Mesendoderm (in vitro differentiated cells): Measurements from ENCODE around the gene FGA.

ENCODE experiments used
- DNase-seq: peaks from one replicate; pipeline ENCODE4 v3.0.0; 2013
- H2AK5ac ChIP-seq: 2 replicates; pipeline ENCODE4 v1.6.1; 2013; ENCODE audit warnings: low read length, inconsistent platforms
- H2BK120ac ChIP-seq: 2 replicates; pipeline ENCODE4 v1.6.1; 2013; ENCODE audit warnings: low read depth, mild to moderate bottlenecking, low read length, moderate library complexity, mixed read lengths
- H2BK15ac ChIP-seq: replicated peaks from 2 replicates; pipeline ENCODE4 v1.6.1; 2013; ENCODE audit warnings: low read depth, mild to moderate bottlenecking, moderate library complexity
- H2BK5ac ChIP-seq: 2 replicates; pipeline ENCODE4 v1.6.1; 2013; ENCODE audit warnings: low read length, inconsistent platforms
- H3K18ac ChIP-seq: 2 replicates; pipeline ENCODE4 v1.6.1; 2013; ENCODE audit warnings: mild to moderate bottlenecking, low read length, mixed read lengths
- H3K23ac ChIP-seq: one replicate; pipeline ENCODE4 v1.6.1; 2013; ENCODE audit warnings: low read length
- H3K27ac ChIP-seq: 2 replicates; pipeline ENCODE4 v1.5.1; 2013; ENCODE audit warnings: low read depth, mild to moderate bottlenecking, inconsistent platforms, low read length, moderate library complexity
- H3K27me3 ChIP-seq: 2 replicates; pipeline ENCODE4 v1.6.1; 2013; ENCODE audit warnings: low read length, control low read depth, mild to moderate bottlenecking, inconsistent platforms; ENCODE audit not compliant: insufficient read depth, poor library complexity
- H3K36me3 ChIP-seq: 2 replicates; pipeline ENCODE4 v1.6.1; 2013; ENCODE audit warnings: low read length, inconsistent platforms; ENCODE audit not compliant: control insufficient read depth, insufficient read depth
- H3K4ac ChIP-seq: one replicate; pipeline ENCODE4 v1.6.1; 2013; ENCODE audit warnings: low read depth, mild to moderate bottlenecking, low read length, moderate library complexity
- H3K4me1 ChIP-seq: 2 replicates; pipeline ENCODE4 v1.6.1; 2013; ENCODE audit warnings: low read depth, low read length, inconsistent platforms; ENCODE audit not compliant: control insufficient read depth
- H3K4me2 ChIP-seq: 2 replicates; pipeline ENCODE4 v1.6.1; 2013; ENCODE audit warnings: low read length
- H3K4me3 ChIP-seq: 2 replicates; pipeline ENCODE4 v1.5.1; 2013; ENCODE audit warnings: mild to moderate bottlenecking, low read length
- H3K56ac ChIP-seq: one replicate; pipeline ENCODE4 v1.6.1; 2013; ENCODE audit warnings: low read length
- H3K79me1 ChIP-seq: 2 replicates; pipeline ENCODE4 v1.6.1; 2013; ENCODE audit warnings: low read length, inconsistent platforms
- H3K79me2 ChIP-seq: 2 replicates; pipeline ENCODE4 v1.6.1; 2013; ENCODE audit warnings: mild to moderate bottlenecking, low read length; ENCODE audit not compliant: control insufficient read depth, insufficient read depth
- H3K9ac ChIP-seq: 2 replicates; pipeline ENCODE4 v1.6.1; 2013; ENCODE audit warnings: low read length, inconsistent platforms
- H4K5ac ChIP-seq: one replicate; pipeline ENCODE4 v1.6.1; 2013; ENCODE audit warnings: low read length
- H4K8ac ChIP-seq: one replicate; pipeline ENCODE4 v1.6.1; 2013; ENCODE audit warnings: low read depth, mild to moderate bottlenecking, control low read depth, low read length, moderate library complexity
- WGBS: extraction: QIAGEN DNeasy Blood & Tissue Kit; methylation state at CpG from one replicate; pipeline ENCODE4 v1.1.7; 2013; ENCODE audit warnings: low lambda C conversion rate, missing lambda C conversion rate; ENCODE audit not compliant: insufficient coverage; ENCODE audit errors: extremely low coverage; 5-methylcytosine and 5-hydroxymethylcytosine counted together

FGA gene

DNA sequence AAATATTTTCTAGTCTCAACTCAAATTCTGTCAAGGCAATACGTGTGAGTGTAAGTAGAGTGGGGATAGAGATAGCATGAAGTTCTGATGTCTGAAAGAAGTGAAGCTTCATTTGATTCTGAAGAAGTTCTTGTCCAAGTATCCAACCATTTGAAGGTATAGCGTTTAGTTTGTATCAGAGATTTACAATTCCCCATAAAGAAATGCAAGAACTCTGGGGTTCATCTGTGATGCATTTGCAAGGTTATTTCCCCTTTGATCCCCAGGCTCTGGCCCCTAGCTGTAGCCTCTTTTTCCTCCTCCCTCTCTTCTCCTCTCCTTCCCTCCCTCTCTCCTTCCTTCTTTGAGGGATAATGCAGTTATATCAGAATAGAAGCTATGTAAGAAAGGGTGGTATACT is 7.8 kb downstream of the FGA start:
- H3K79me2 ChIP-seq, result no peaks in the 10 kb centered on the region
- H3K27ac ChIP-seq, result no peak overlapping the region
- no peak overlapping the region for H2AK5ac ChIP-seq
- no peak overlapping the region for H3K4me2 ChIP-seq
- H4K8ac ChIP-seq, result no peak overlapping the region
- no peaks in the 10 kb centered on the region for H3K4me1 ChIP-seq
- no CpG with 5 or more reads among the region's 2 CpGs for WGBS
- no peak overlapping the region for H2BK120ac ChIP-seq
- H4K5ac ChIP-seq, result no peak overlapping the region
- no peak overlapping the region for H3K23ac ChIP-seq
- H3K79me1 ChIP-seq, result no peaks in the 10 kb centered on the region
- no peak overlapping the region for H3K9ac ChIP-seq
- H3K4me3 ChIP-seq, result no peak overlapping the region
- H3K27me3 ChIP-seq, result no peaks in the 10 kb centered on the region
- H3K56ac ChIP-seq, result no peak overlapping the region
- no peak overlapping the region for H3K4ac ChIP-seq
- H2BK15ac ChIP-seq, result no peak overlapping the region
- H3K36me3 ChIP-seq, result no peaks in the 10 kb centered on the region
- H3K18ac ChIP-seq, result no peak overlapping the region
- H2BK5ac ChIP-seq, result no peak overlapping the region
- DNase-seq, result no peak

DNA sequence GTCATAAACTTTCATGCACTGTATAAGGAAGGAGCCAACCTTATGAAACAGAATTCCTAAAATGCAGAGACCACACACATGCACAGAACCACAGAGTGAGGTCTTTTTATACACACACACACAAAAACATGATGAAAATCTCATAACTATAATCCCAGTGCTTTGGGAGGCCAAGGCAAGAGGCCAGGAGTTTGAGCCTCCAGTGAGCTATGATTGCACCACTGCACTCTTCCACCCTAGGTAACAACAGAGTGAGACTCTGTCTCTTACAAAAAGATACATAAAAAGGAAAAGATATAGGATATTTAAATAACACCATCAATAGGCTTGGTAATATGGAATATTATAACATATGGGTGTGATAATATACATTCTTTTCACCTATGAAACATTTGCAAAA is 10.6 kb downstream of the FGA start:
- Histone ChIP-seq H2AK5ac (no peak overlapping the region), H2BK5ac (no peak overlapping the region), H3K79me1 (no peaks in the 10 kb centered on the region), H3K56ac (no peak overlapping the region), H3K4me3 (no peak overlapping the region), H3K27me3 (no peaks in the 10 kb centered on the region), H3K79me2 (no peaks in the 10 kb centered on the region), H2BK120ac (no peak overlapping the region), H3K18ac (no peak overlapping the region), H3K23ac (no peak overlapping the region), H3K27ac (no peak overlapping the region), H3K36me3 (no peaks in the 10 kb centered on the region), H2BK15ac (no peak overlapping the region), H3K4me1 (no peaks in the 10 kb centered on the region), H3K9ac (no peak overlapping the region), H3K4ac (no peak overlapping the region), H4K8ac (no peak overlapping the region), H3K4me2 (no peak overlapping the region), H4K5ac (no peak overlapping the region)
- no peak for DNase-seq

GRCh38 chr4:154578919-154579318 is 11.6 kb downstream of the FGA start:
- H2AK5ac ChIP-seq, result no peak overlapping the region
- no peak overlapping the region for H3K56ac ChIP-seq
- H3K79me2 ChIP-seq, result no peaks in the 10 kb centered on the region
- no peak overlapping the region for H3K4me3 ChIP-seq
- H3K18ac ChIP-seq, result no peak overlapping the region
- H3K4ac ChIP-seq, result no peak overlapping the region
- H3K4me1 ChIP-seq, result no peaks in the 10 kb centered on the region
- no peak overlapping the region for H4K8ac ChIP-seq
- H3K36me3 ChIP-seq, result no peaks in the 10 kb centered on the region
- no CpG with 5 or more reads among the region's 1 CpG for WGBS
- no peak overlapping the region for H3K4me2 ChIP-seq
- no peak overlapping the region for H2BK15ac ChIP-seq
- no peak overlapping the region for H3K9ac ChIP-seq
- no peaks in the 10 kb centered on the region for H3K79me1 ChIP-seq
- DNase-seq, result no peak
- H2BK120ac ChIP-seq, result no peak overlapping the region
- H2BK5ac ChIP-seq, result no peak overlapping the region
- H4K5ac ChIP-seq, result no peak overlapping the region
- H3K27me3 ChIP-seq, result no peaks in the 10 kb centered on the region
- no peak overlapping the region for H3K27ac ChIP-seq
- no peak overlapping the region for H3K23ac ChIP-seq

- Histone ChIP-seq H3K4ac (no peak overlapping the region), H3K18ac (no peak overlapping the region), H2BK5ac (no peak overlapping the region), H3K56ac (no peak overlapping the region), H3K4me1 (no peaks in the 10 kb centered on the region), H2BK15ac (no peak overlapping the region), H3K79me2 (no peaks in the 10 kb centered on the region), H2AK5ac (no peak overlapping the region), H3K9ac (no peak overlapping the region), H3K4me3 (no peak overlapping the region), H2BK120ac (no peak overlapping the region), H3K4me2 (no peak overlapping the region), H3K27me3 (no peaks in the 10 kb centered on the region), H3K27ac (no peak overlapping the region), H3K79me1 (no peaks in the 10 kb centered on the region), H4K8ac (no peak overlapping the region), H3K36me3 (no peaks in the 10 kb centered on the region), H3K23ac (no peak overlapping the region), H4K5ac (no peak overlapping the region)
- DNase-seq, result no peak
- WGBS, result no CpG with 5 or more reads among the region's 2 CpGs
These were observed 13.2 kb downstream of the FGA start for GRCh38 chr4:154577324-154577723.

GRCh38 chr4:154574311-154574710 is 16.2 kb downstream of the FGA start:
- no peak overlapping the region for H2AK5ac ChIP-seq
- WGBS, result no CpG with 5 or more reads among the region's 3 CpGs
- H3K4me3 ChIP-seq, result no peak overlapping the region
- H3K79me2 ChIP-seq, result no peaks in the 10 kb centered on the region
- H3K79me1 ChIP-seq, result no peaks in the 10 kb centered on the region
- H3K4ac ChIP-seq, result no peak overlapping the region
- no peak overlapping the region for H3K9ac ChIP-seq
- H3K18ac ChIP-seq, result no peak overlapping the region
- no peaks in the 10 kb centered on the region for H3K4me1 ChIP-seq
- H3K27ac ChIP-seq, result no peak overlapping the region
- no peak overlapping the region for H3K56ac ChIP-seq
- no peak overlapping the region for H2BK15ac ChIP-seq
- no peak overlapping the region for H3K4me2 ChIP-seq
- no peak overlapping the region for H4K5ac ChIP-seq
- no peak overlapping the region for H4K8ac ChIP-seq
- H2BK5ac ChIP-seq, result no peak overlapping the region
- no peak overlapping the region for H2BK120ac ChIP-seq
- no peak overlapping the region for H3K23ac ChIP-seq
- DNase-seq, result no peak
- no peaks in the 10 kb centered on the region for H3K27me3 ChIP-seq
- H3K36me3 ChIP-seq, result no peaks in the 10 kb centered on the region

- H3K4ac ChIP-seq, result no peak overlapping the region
- no peaks in the 10 kb centered on the region for H3K36me3 ChIP-seq
- no peak overlapping the region for H3K9ac ChIP-seq
- no peak overlapping the region for H2BK120ac ChIP-seq
- no peak overlapping the region for H2AK5ac ChIP-seq
- H3K27ac ChIP-seq, result no peak overlapping the region
- no peak overlapping the region for H2BK5ac ChIP-seq
- WGBS, result no CpG with 5 or more reads among the region's 5 CpGs
- H3K27me3 ChIP-seq, result no peaks in the 10 kb centered on the region
- DNase-seq, result no peak
- no peak overlapping the region for H2BK15ac ChIP-seq
- H3K23ac ChIP-seq, result no peak overlapping the region
- H3K79me1 ChIP-seq, result no peaks in the 10 kb centered on the region
- H3K4me2 ChIP-seq, result no peak overlapping the region
- H4K5ac ChIP-seq, result no peak overlapping the region
- H3K4me1 ChIP-seq, result no peaks in the 10 kb centered on the region
- no peak overlapping the region for H4K8ac ChIP-seq
- H3K4me3 ChIP-seq, result no peak overlapping the region
- no peaks in the 10 kb centered on the region for H3K79me2 ChIP-seq
- no peak overlapping the region for H3K18ac ChIP-seq
- H3K56ac ChIP-seq, result no peak overlapping the region
These were observed 17.2 kb downstream of the FGA start for GRCh38 chr4:154573190-154573870.
